Inferior parietal cortex (tissue), 1 donor: Measurements from ENCODE around the gene AGMO.

Experiments used
- DNase-seq: peaks from one replicate; pipeline ENCODE4 v3.0.0-alpha.2; 2016; ENCODE audit errors: extremely low spot score

AGMO gene

DNA sequence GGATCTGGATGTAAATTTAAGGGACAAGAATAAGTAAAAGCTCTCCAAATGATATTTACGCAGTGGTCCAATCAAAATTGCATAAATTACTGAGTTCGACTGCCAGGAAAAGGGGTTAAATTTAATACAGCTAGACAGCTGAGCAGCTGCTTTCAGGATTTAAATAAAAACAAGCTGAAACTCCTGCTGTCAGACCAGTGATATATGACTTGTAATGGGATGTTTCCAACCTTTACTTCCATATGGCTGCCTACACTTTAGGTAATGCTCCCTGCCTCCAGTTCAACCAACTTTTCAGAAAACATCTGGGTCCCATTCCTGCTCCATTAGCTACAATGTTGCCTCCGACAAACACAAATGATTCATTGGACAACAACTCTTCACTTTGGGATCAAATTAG lies 333.0 kb downstream of the AGMO start:
- no peak for DNase-seq

DNA sequence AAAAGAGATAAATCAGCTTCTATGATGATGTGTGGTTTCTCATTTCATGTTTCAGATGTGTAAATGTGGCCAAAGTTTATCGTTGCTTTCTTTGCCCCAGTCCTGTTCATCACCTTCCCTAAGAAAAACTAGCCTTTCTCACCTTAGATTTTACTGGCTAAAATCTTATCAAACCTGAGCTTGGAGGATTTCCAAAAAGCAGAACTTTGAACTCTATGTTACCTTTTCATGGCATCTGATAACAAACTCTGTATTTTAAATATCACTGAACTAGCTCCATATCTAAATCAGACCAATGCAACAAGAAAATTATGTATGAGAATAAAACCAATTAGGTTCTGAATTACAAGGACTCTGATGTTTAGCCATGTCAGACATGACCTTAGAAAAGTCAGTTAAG lies 335.8 kb downstream of the AGMO start:
- no peak for DNase-seq

DNA sequence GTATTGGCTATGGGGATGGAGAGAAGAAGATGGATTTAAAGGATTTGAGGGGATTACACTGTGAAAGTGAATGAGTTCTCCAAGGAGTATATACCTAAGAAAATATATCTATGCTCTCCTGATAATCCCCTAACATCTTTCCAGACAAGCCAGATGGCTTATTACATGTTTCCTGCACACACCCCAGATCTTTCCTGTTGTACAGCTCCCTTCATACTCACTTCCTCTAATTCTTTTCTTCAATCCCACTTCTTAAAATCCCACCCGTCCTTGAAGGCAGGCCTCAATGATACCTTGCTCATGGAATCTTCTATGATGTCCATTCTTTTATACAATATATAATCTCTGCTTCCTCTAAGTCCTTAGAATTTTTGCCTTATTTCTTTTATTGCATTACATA lies 342.1 kb downstream of the AGMO start:
- DNase-seq = no peak

DNA sequence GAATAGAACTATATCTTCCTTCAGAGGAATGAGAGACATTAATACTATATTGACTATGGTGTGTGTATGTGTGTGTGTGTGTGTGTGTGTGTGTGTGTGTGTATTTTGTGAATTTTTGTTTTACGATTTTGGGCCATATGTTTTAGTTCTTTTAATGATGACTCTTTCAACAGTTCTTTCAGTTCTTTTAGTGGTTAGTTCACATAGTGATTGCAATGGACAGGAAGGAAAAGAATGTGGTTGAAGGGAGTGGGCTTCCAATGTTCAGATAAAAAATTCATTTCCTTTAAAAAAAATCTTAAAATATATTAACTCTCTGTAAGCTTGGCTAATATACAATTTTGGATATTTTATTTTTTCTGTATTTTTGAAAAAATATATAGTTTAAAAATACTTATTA lies 343.6 kb downstream of the AGMO start:
- no peak for DNase-seq

DNA sequence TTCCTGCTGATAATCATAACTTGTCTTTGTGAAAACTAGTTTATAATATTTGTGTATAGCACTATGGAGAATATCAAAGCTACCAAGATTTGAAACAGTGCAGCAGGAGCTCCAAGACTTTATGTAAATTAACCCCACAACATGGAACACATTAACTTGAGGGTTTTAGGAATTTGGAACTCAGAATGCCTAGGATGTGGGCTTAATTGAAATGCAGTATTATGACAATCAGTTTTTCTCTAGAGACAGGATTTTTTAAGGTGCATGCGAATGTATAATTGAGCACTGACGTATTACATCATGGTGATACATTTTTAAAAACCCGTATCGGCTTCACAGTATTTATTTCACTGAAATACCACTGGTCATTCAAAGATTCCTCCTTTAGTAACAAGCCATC lies 346.2 kb downstream of the AGMO start:
- DNase-seq = no peak

DNA sequence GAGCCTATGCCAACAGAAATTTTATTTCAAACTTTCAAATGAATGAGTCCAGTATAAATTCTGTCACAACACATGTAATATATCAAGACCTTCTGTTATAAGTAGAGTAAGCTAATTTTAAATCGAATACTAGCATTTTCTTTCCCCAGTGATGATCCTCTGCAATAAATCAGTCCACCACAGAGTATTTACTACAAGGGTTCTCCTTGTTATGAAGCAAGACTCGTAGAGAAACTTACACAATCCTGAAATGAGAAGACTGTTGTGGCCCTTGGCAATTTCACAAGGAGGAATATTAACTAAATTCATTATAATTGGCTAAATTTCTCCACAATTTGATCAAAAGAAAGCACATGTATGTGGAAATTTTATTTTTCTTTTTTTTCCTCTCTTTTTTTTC lies 346.8 kb downstream of the AGMO start:
- DNase-seq = no peak

DNA sequence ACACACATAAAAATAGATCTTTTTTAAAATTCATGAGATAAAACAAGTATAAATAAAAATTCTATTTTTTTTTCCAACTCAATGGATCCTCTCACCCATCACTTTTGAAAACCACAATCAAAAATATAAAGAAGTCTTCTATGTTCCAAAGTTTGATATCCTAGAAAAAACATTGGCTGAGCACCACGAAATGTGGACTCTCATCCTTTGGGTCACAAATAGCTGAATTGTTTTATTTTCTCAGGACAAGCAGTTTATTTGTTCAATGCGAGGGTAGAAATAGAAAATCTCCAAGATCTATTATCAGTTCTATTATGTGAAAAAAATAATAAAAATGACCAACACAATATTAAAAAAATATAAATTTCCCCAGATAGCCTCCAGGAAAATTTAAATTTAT lies 348.7 kb downstream of the AGMO start:
- no peak for DNase-seq

DNA sequence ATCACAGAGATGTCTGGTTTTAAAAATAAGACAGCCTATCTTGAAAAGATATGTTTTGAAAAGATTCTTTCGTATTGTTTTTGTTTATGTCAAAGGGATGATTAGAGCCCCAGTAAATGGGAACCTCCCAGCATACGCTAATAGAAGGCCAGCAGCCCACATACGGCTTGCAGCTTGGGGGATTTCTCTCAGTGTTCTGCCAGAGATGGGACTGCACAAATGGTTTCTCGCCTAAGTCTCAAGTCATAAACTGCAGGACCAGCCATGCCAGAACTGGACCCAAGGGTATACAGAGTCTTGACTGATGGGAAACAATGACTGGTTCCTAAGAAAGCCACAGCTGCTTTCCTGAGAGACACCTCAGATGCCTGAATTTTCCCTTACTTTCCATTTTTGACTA lies 352.4 kb downstream of the AGMO start:
- DNase-seq = no peak

DNA sequence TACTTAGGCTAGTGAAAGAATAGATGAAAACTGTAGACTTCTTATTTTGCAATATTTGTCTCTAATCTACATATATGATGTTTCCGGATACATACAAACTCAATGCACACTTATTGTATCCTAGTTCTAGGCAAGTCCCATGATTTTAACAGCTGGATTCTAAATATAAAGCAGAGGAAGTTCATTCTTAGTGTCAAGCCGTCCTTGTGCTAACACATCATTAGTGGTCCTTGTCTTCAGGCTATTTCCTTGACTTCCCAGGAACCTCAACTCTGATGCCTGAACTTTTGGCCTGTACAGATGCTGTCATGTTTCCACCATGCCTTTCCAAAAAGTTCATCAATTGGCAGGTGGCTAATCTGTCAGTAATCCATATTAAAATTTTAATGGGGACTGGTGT lies 357.4 kb downstream of the AGMO start:
- DNase-seq = no peak

DNA sequence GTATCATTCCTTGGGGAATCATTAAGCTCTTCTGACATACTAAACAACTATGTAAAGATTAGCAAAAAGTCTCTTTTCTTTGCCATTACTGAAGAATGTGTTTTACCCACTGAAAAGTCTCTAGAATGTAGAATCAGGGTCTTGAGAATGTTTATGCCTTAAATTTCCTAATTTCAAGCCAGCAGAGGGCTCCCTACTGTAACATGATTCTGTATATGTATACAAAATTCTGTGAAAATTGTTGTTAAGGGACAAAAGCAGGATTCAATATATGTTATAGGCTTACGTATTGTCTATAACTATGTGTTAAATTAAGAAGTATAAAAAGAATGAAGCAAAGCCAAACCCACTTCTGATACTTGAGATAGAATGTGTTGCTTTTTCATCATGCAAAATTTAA lies 362.3 kb downstream of the AGMO start:
- peak; percentile 45 for DNase-seq

DNA sequence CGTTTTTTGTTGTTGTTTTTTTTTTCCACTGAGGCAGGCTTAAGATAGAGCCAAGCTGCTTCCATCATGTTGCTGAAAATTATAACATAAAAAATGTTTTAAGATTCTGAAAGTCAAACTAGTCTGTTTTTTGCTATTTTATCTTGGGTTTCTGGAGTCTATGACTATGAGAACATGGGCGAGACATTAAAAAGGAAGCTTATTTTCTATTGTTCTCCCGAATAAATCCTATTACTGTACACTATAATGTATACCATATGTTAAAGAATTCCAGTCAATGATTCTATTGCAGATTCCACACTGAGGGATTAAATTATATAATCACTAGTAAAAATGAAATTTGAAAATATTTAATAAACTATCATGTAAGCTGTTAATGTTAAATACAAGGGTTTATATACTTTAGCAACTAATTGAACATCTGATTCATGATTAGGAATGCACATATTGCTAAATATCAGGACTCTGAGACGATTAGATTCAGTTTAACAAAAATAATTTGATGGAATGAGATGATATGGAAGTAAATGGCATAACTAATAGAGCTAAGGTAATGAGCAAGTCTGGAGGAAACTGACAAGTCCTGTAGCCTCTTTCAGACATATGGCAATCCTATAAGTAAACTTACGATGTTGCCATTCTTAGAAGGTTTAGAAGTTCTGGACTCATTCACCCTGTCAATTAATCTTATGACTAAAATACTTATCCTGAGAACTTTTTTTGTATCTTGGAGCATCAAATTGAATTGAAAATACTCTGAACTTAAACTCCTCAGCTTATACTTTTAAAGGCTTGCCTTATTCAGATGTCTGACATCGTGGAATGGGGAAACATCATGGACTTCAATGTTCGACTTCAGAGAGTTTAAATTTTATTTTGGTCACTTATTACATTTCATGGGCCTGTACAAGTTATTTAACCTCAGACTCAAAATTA lies 364.5 kb downstream of the AGMO start:
- no peak for DNase-seq

DNA sequence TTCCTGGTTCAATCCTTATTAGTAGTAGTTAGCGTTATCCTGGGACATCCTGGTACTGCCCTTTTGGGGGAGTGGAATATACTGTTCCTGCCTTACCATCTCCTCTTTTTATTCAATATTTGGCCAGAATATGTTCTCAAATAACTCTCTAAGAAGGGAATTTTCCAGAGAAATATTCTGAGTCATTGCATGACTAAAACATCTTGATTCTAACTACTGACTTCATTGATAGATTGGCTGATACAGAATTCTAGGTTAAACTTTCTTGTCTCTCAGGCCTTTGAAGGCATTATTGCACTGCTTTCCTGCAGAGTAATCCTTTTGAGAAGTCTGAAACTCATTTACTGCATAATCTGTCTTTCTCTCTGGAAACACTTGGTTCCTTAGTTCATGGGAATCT lies 383.8 kb downstream of the AGMO start:
- DNase-seq = no peak

DNA sequence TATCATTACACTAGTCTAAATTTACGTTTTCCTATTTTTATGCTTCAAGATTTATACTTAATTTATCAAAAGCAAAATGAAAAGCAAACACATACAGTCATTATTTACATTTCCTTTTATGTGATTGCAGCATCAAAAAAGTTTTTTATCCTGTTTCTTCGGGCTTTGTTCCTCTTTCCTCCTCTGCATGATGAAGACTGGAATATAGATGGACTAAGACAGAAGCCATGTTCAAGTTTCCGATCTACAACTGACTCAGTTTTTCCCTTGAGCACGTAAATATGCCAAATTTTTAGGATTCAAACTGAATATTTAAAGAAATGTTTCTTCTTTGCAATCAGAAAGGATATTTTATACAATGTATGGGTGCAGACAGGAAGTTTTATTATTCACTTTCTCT lies 385.7 kb downstream of the AGMO start:
- no peak for DNase-seq

DNA sequence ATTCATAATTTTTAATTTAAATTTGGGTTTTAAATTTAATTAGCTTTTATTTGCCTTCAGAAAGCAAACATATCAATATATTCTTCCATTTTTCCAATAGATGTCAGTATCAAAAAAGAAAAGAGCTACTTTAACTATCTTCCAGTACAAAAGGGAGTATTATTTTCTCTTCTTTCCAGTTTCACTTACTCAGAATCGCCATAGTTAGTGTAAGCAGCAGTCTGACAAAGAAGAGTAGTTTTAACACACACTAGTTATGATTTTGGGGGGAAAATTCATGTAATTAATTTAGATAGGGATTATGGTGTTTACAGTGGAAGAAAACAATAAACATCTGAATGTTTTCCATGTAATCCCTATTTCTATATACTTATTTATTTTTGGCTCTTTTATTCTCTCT lies 386.7 kb downstream of the AGMO start:
- no peak for DNase-seq

DNA sequence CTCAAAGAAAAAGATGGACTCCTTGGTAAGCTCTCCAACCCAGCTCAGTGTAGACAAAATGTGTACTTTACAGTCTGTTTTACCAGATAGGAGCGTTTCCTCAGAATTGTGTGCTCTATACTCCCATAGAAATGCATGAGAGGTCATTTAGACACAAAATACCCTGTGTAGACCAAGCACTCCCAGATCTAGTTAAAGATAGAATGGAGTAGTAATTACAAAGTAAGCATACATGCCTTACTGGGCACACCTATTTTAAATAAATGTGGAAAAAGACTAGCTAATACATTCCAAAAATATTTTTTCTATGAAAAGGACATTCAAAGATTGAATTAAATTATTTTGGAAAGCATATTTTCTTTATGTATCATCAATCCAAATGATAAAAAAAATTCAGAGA lies 387.3 kb downstream of the AGMO start:
- no peak for DNase-seq

DNA sequence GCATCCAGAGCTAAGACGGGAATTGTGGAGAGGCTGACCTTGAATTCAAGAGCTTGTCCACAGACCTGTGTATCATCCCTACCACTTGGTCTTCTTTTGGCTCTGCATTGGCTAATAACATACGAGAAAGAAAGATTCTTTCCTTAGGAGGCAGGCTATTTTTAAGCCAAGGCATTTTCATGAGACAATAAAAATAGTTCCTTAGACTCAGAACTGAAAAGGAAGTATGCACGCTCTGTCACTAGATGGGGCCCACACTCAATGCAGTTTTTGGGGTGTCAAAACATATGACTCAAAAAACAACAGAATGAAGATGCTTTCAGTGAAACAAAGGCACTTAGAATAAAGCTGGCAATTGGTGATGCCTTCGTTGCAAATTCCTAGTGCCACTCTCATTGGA lies 393.3 kb downstream of the AGMO start:
- peak; percentile 11 for DNase-seq

DNA sequence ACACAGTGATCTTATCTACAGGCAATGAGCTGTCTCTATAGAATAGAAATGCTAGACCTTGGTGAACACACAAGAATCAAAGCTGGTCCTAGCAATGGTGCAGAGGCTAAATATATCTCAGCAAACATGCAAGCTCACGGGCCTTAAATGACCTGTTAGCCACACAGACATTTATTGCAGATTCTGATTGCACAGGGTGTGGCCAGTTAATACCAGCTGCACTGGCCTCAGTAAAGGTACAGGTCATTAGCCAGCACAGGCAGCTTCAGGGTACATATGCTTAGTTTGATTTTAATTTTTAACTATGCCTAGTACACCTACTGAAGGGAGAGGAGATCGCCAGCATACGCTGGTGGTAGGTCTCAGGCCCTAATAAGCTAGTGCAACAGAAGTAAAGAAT lies 393.9 kb downstream of the AGMO start:
- DNase-seq = no peak

DNA sequence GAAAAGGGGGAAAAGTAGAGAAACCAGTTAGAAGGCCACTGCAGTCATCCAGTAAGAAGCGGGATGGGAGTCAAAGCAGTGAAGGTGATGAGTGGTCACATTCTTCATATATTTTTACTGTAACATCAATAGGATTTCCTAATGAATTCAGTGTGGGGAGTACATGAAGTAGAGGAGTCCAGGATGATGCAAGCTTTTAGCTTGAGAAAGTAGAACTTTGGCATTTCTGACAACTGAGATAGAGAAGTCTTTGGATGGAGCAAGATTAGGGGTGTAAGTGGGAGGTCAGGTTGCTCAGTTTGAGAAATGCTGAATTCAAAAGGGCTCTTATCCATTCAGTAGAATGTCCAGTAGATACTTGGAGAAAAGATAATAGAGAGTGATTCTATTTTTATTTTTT lies 395.2 kb downstream of the AGMO start:
- DNase-seq = no peak

DNA sequence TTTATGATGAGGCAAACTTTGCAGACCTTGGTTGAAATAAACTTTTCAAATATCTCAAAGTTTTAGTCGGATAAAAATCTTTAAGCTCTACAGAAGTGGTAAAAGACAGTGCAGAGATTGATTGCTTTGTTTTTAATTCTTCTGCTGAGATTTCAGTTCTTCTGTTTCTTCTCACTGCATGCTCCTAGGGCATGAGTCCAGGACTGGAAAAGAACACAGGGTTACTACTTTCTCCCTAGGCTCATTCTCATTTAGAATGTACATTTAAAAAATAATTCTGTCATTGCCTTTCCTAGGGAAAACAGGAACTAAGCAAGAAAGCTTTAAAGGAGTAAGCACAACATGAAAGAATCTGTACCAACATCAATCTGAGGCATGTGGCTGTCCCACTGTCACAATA lies 402.6 kb downstream of the AGMO start:
- no peak for DNase-seq

DNA sequence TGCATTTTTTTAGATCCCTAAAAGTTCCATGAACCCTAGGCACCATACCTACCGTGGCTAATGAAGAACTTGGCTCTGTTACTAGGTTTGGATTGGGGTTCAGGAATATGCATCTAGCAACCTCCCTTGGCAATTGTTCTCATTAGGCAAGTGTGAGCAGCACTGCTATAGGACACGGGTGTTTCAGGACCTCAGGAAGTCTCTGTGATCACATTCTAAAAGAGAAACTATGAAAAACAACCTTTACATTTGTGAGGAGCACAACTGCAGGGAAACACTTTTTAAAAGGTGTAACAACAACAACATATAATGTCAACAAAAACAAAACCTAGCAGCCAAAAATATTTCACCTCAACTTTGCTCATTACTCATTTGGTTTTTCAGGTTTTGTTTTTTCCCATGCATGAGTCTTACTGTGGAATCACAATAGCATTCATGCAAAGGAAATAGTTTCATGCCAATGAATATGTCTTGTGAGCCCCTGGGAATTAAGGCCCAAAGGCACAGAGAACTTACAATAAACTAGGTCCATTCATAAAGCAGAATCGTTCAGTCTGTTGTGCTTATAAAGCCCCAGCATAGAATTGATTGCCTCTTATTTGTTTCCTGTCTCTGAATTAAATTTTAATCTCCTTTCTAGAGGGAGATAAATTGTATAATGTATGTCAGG lies 403.5 kb downstream of the AGMO start:
- no peak for DNase-seq
